ENCODE results near the gene SYT13.

Gene SYT13

DNA sequence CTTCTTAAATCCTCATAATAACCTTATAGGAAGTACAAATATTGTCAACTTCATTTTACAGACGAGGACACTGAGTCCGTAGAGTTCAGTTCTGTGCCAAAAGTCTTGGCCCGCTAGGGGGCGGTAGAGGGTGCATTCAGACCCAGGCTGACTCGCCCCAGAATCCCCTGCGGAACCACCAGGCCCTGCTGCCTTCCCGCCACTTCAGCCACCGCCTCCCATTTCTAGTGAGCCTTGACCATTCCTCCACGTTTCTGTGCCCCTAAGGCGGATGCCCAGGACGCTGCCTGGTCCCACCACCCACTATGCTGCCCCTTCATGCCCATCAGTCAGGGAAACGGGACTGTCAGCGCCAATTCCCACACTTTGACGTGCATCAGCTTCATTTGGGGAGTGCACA is 19.1 kb downstream of the SYT13 start:
- Histone ChIP-seq H3K36me3 (ENCODE audit: insufficient read depth, low read length) (no peaks in the 10 kb centered on the region), H2AFZ (ENCODE audit: low read length) (no peak overlapping the region), H4K20me1 (ENCODE audit: insufficient read depth, low read length) (no peaks in the 10 kb centered on the region), H3K27me3 (ENCODE audit: insufficient read depth, low read length) (peaks cover 4% of the 10 kb centered on the region; the same call in 1 of the 2 replicates), H3K9ac (ENCODE audit: low read length) (no peak overlapping the region), H3K4me2 (ENCODE audit: low read length) (no peak overlapping the region), H3F3A (ENCODE audit: insufficient read depth, low read length) (no peaks in the 10 kb centered on the region), H3K4me1 (ENCODE audit: insufficient read depth, low read length, severe bottlenecking) (no peaks in the 10 kb centered on the region), H3K79me2 (ENCODE audit: insufficient read depth, low read length) (no peaks in the 10 kb centered on the region), H3K4me3 (ENCODE audit: low read depth, low read length, poor library complexity, severe bottlenecking) (no peak overlapping the region), H3K9me2 (ENCODE audit: low read depth, low read length) (no peaks in the 10 kb centered on the region), H3K9me3 (ENCODE audit: low read length) (no peaks in the 10 kb centered on the region), H3K27ac (ENCODE audit: low read depth, low read length, poor library complexity, severe bottlenecking) (no peak overlapping the region)
- no peak for TF ChIP-seq EZH2 (IDR thresholded peaks at IDR 0.05; ENCODE audit: borderline replicate concordance, low read length)
- TF ChIP-seq, protein P1, sequence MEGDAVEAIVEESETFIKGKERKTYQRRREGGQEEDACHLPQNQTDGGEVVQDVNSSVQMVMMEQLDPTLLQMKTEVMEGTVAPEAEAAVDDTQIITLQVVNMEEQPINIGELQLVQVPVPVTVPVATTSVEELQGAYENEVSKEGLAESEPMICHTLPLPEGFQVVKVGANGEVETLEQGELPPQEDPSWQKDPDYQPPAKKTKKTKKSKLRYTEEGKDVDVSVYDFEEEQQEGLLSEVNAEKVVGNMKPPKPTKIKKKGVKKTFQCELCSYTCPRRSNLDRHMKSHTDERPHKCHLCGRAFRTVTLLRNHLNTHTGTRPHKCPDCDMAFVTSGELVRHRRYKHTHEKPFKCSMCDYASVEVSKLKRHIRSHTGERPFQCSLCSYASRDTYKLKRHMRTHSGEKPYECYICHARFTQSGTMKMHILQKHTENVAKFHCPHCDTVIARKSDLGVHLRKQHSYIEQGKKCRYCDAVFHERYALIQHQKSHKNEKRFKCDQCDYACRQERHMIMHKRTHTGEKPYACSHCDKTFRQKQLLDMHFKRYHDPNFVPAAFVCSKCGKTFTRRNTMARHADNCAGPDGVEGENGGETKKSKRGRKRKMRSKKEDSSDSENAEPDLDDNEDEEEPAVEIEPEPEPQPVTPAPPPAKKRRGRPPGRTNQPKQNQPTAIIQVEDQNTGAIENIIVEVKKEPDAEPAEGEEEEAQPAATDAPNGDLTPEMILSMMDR (IDR thresholded peaks at IDR 0.05; ENCODE audit: low read length) = peak; percentile 72

DNA sequence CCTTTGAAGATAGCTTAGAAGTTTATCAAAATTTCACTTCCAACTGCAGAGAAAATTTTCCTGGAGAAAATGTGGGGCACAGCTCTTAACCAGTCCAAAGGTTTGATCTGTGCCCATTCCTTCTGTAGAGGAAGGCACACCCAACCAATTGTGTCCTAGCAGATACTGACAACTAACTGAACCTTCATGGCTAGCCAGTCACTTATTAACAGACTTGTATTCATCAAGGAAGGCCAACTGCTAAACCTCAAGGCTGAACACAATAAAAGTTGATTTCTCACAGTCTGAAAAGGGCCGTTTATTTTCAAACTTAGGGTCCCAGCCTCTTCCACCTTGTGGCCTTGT is 19.5 kb downstream of the SYT13 start:
- H3K4me2 ChIP-seq (ENCODE audit: low read length) = no peak overlapping the region
- H4K20me1 ChIP-seq (ENCODE audit: insufficient read depth, low read length) = no peaks in the 10 kb centered on the region
- peaks cover 4% of the 10 kb centered on the region; the same call in 1 of the 2 replicates for H3K27me3 ChIP-seq (ENCODE audit: insufficient read depth, low read length)
- no peaks in the 10 kb centered on the region for H3K36me3 ChIP-seq (ENCODE audit: insufficient read depth, low read length)
- no peak for TF ChIP-seq EZH2 (IDR thresholded peaks at IDR 0.05; ENCODE audit: borderline replicate concordance, low read length)
- TF ChIP-seq, protein P1 (IDR thresholded peaks at IDR 0.05; ENCODE audit: low read length) = no peak
- H3K79me2 ChIP-seq (ENCODE audit: insufficient read depth, low read length) = no peaks in the 10 kb centered on the region
- no peaks in the 10 kb centered on the region for H3F3A ChIP-seq (ENCODE audit: insufficient read depth, low read length)
- H3K9me3 ChIP-seq (ENCODE audit: low read length) = no peaks in the 10 kb centered on the region
- H3K4me3 ChIP-seq (ENCODE audit: low read depth, low read length, poor library complexity, severe bottlenecking) = no peak overlapping the region
- H3K9ac ChIP-seq (ENCODE audit: low read length) = no peak overlapping the region
- no peaks in the 10 kb centered on the region for H3K9me2 ChIP-seq (ENCODE audit: low read depth, low read length)
- no peak overlapping the region for H3K27ac ChIP-seq (ENCODE audit: low read depth, low read length, poor library complexity, severe bottlenecking)
- no peak overlapping the region for H2AFZ ChIP-seq (ENCODE audit: low read length)
- no peaks in the 10 kb centered on the region for H3K4me1 ChIP-seq (ENCODE audit: insufficient read depth, low read length, severe bottlenecking)

DNA sequence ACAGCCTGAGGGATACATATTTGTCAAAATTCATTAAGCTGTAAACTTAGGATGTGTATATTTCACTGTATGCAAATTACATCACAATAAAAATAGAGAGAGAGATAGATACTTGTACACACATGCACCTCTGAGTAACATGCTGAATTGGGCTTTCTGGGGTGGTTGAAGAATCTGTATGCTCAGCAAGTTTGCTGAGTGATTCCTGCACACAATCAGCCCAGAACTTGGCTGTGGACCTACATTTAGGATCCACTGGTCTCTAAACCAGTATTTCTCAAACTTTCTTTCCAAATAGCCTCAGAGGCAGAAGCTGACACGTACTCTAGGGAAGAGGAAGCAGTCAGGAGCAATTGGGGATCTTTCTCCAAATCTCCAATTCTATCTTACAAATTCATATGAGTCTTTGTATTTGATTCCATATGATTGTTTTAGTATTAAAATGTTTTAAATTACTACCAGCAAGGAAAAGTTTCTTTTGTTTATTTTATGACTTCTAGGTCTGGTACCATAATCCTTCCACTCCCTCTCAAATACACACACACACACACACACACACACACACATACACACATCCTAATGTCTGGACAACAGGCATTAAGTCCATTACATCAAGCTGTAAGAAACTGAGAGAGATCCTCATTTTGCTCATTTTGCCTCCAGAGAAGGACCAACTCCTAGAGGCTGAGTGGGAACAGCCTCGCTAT is 20.0 kb downstream of the SYT13 start:
- Histone ChIP-seq H3K4me1 (ENCODE audit: insufficient read depth, low read length, severe bottlenecking) (no peaks in the 10 kb centered on the region), H3K36me3 (ENCODE audit: insufficient read depth, low read length) (no peaks in the 10 kb centered on the region), H3K4me2 (ENCODE audit: low read length) (no peak overlapping the region), H3F3A (ENCODE audit: insufficient read depth, low read length) (no peaks in the 10 kb centered on the region), H3K4me3 (ENCODE audit: low read depth, low read length, poor library complexity, severe bottlenecking) (no peak overlapping the region), H3K9me3 (ENCODE audit: low read length) (no peaks in the 10 kb centered on the region), H3K9me2 (ENCODE audit: low read depth, low read length) (no peaks in the 10 kb centered on the region), H2AFZ (ENCODE audit: low read length) (no peak overlapping the region), H4K20me1 (ENCODE audit: insufficient read depth, low read length) (no peaks in the 10 kb centered on the region), H3K27ac (ENCODE audit: low read depth, low read length, poor library complexity, severe bottlenecking) (no peak overlapping the region), H3K9ac (ENCODE audit: low read length) (no peak overlapping the region), H3K27me3 (ENCODE audit: insufficient read depth, low read length) (peaks cover 4% of the 10 kb centered on the region; the same call in 1 of the 2 replicates), H3K79me2 (ENCODE audit: insufficient read depth, low read length) (no peaks in the 10 kb centered on the region)
- TF ChIP-seq, protein P1 (IDR thresholded peaks at IDR 0.05; ENCODE audit: low read length) = no peak
- TF ChIP-seq EZH2 (IDR thresholded peaks at IDR 0.05; ENCODE audit: borderline replicate concordance, low read length) = no peak

Data from OCI-LY1 (cell line).